BLaER1 treated with 17β-estradiol and CSF1 and Interleukin-3, amounts not matched to agents 10 nM and 100 nM (cell line): ENCODE data around the gene PNPLA8.
A peak's percentile ranks its signal among the peaks of the same experiment; 100 is the strongest.

Source experiments
- H3K27ac ChIP-seq, 11 experiments: shearing (Covaris generic); formaldehyde crosslinking; 2 replicates each; pipeline ENCODE4 v1.8.1; 2022
- H3K27me3 ChIP-seq, 11 experiments: shearing (Covaris generic); formaldehyde crosslinking; 2 replicates each; pipeline ENCODE4 v1.8.1; 2022
- H3K36me3 ChIP-seq, 11 experiments: shearing (Covaris generic); formaldehyde crosslinking; 2 replicates each; pipeline ENCODE4 v1.8.1; 2022
- H3K4me1 ChIP-seq, 10 experiments: shearing (Covaris generic); formaldehyde crosslinking; 2 replicates each; pipeline ENCODE4 v1.8.1; 2022
- H3K4me2 ChIP-seq, 11 experiments: shearing (Covaris generic); formaldehyde crosslinking; 2 replicates each; pipeline ENCODE4 v1.8.1; 2022
- H3K4me3 ChIP-seq, 10 experiments: shearing (Covaris generic); formaldehyde crosslinking; 2 replicates each; pipeline ENCODE4 v1.8.1; 2022
- H3K9ac ChIP-seq, 11 experiments: shearing (Covaris generic); formaldehyde crosslinking; 2 replicates each; pipeline ENCODE4 v1.8.1; 2022
- H3K9me3 ChIP-seq, 11 experiments: shearing (Covaris generic); formaldehyde crosslinking; replicated peaks in 1 of 11; 2 replicates each; pipeline ENCODE4 v1.8.1; 2022
- H4K20me1 ChIP-seq, 11 experiments: shearing (Covaris generic); formaldehyde crosslinking; 2 replicates each; pipeline ENCODE4 v1.8.1; 2022
- Cebpa-rat ChIP-seq, 11 experiments: shearing (Covaris generic); IDR thresholded peaks; 2 replicates each; pipeline ENCODE4 v1.8.1; 2022

Gene PNPLA8

GRCh38 chr7:108431099-108431498 is 94.8 kb downstream of the PNPLA8 start:
- H3K27ac ChIP-seq: no peak overlapping the region
- peaks cover 0 to 15% (median 6%) of the 10 kb centered on the region in 11 experiments; a peak in 6 of 22 replicates for H3K9me3 ChIP-seq
- H4K20me1 ChIP-seq: no peaks in the 10 kb centered on the region
- H3K4me1 ChIP-seq: no peaks in the 10 kb centered on the region
- H3K4me3 ChIP-seq: no peak overlapping the region
- H3K36me3 ChIP-seq: no peaks in the 10 kb centered on the region
- no peak for TF ChIP-seq Cebpa-rat (IDR thresholded peaks at IDR 0.05)
- H3K9ac ChIP-seq: no peak overlapping the region
- H3K27me3 ChIP-seq: no peaks in the 10 kb centered on the region
- peak overlapping the region in 1 of 11 experiments; percentile 11; a peak in 2 of 22 replicates for H3K4me2 ChIP-seq

- H3K9me3 ChIP-seq: peaks cover 0 to 12% (median 5%) of the 10 kb centered on the region in 11 experiments; a peak in 6 of 22 replicates
- H3K4me3 ChIP-seq: no peak overlapping the region
- H3K27me3 ChIP-seq: no peaks in the 10 kb centered on the region
- no peak for TF ChIP-seq Cebpa-rat (IDR thresholded peaks at IDR 0.05)
- no peaks in the 10 kb centered on the region for H4K20me1 ChIP-seq
- H3K4me1 ChIP-seq: no peaks in the 10 kb centered on the region
- H3K4me2 ChIP-seq: peak overlapping the region in 1 of 11 experiments; percentile 11; a peak in 2 of 22 replicates
- no peaks in the 10 kb centered on the region for H3K36me3 ChIP-seq
- H3K27ac ChIP-seq: no peak overlapping the region
- H3K9ac ChIP-seq: no peak overlapping the region
These were observed 95.3 kb downstream of the PNPLA8 start for GRCh38 chr7:108430664-108431063.

- TF ChIP-seq Cebpa-rat (IDR thresholded peaks at IDR 0.05): no peak
- H3K36me3 ChIP-seq: no peaks in the 10 kb centered on the region
- H4K20me1 ChIP-seq: no peaks in the 10 kb centered on the region
- H3K4me3 ChIP-seq: no peak overlapping the region
- H3K9ac ChIP-seq: no peak overlapping the region
- 0 out of 22 replicates have a peak, but pooled peaks cover 0 to 6% (median 0%) of the 10 kb centered on the region in 11 experiments for H3K9me3 ChIP-seq
- H3K27me3 ChIP-seq: peaks cover 0 to 17% (median 0%) of the 10 kb centered on the region in 11 experiments; a peak in 4 of 22 replicates
- no peak overlapping the region for H3K4me2 ChIP-seq
- H3K4me1 ChIP-seq: peaks cover 0 to 5% (median 0%) of the 10 kb centered on the region in 10 experiments; a peak in 2 of 20 replicates
- H3K27ac ChIP-seq: no peak overlapping the region
These were observed 98.2 kb downstream of the PNPLA8 start for GRCh38 chr7:108427766-108428165.

- Histone ChIP-seq H3K4me1 (peaks cover 4 to 21% (median 12%) of the 10 kb centered on the region in 10 experiments; a peak in 19 of 20 replicates), H3K27ac (no peak overlapping the region), H3K4me3 (no peak overlapping the region), H4K20me1 (no peaks in the 10 kb centered on the region), H3K27me3 (peaks cover 0 to 30% (median 3%) of the 10 kb centered on the region in 11 experiments; a peak in 6 of 22 replicates), H3K36me3 (no peaks in the 10 kb centered on the region), H3K4me2 (no peak overlapping the region), H3K9me3 (no peaks in the 10 kb centered on the region), H3K9ac (no peak overlapping the region)
- no peak for TF ChIP-seq Cebpa-rat (IDR thresholded peaks at IDR 0.05)
These were observed 100.1 kb downstream of the PNPLA8 start for GRCh38 chr7:108425714-108426275.

GRCh38 chr7:108424013-108424412 is 101.9 kb downstream of the PNPLA8 start:
- Histone ChIP-seq H3K36me3 (no peaks in the 10 kb centered on the region), H3K4me2 (no peak overlapping the region), H3K4me3 (no peak overlapping the region), H3K9ac (no peak overlapping the region), H4K20me1 (no peaks in the 10 kb centered on the region), H3K4me1 (peaks cover 22 to 38% (median 30%) of the 10 kb centered on the region in 10 experiments), H3K27ac (no peak overlapping the region), H3K9me3 (no peaks in the 10 kb centered on the region), H3K27me3 (peaks cover 0 to 30% (median 3%) of the 10 kb centered on the region in 11 experiments; a peak in 6 of 22 replicates)
- TF ChIP-seq Cebpa-rat (IDR thresholded peaks at IDR 0.05): no peak

GRCh38 chr7:108423089-108423989 is 102.6 kb downstream of the PNPLA8 start:
- Histone ChIP-seq H4K20me1 (no peaks in the 10 kb centered on the region), H3K27me3 (peaks cover 0 to 30% (median 3%) of the 10 kb centered on the region in 11 experiments; a peak in 6 of 22 replicates), H3K9me3 (no peaks in the 10 kb centered on the region), H3K4me2 (0 out of 22 replicates have a peak overlapping the region, but pooled peaks of 2 of the 11 experiments have one; percentile 6 to 21), H3K36me3 (no peaks in the 10 kb centered on the region), H3K27ac (no peak overlapping the region), H3K4me3 (no peak overlapping the region), H3K9ac (no peak overlapping the region), H3K4me1 (peaks cover 29 to 45% (median 36%) of the 10 kb centered on the region in 10 experiments)
- TF ChIP-seq Cebpa-rat (IDR thresholded peaks at IDR 0.05): no peak

- Histone ChIP-seq H3K4me2 (peak overlapping the region in 8 of 11 experiments; percentile 4 to 96 (median 86); a peak in 14 of 22 replicates), H3K27ac (no peak overlapping the region; a peak in 1 of 22 replicates)
These were observed 104.1 kb downstream of the PNPLA8 start for GRCh38 chr7:108421720-108422331.

More at GRCh38 chr7:108421720-108422331, 104.1 kb downstream of the PNPLA8 start:
- Histone ChIP-seq H3K9me3 (no peaks in the 10 kb centered on the region), H3K9ac (no peak overlapping the region), H3K4me1 (peaks cover 44 to 60% (median 52%) of the 10 kb centered on the region in 10 experiments), H4K20me1 (no peaks in the 10 kb centered on the region), H3K27me3 (peaks cover 0 to 35% (median 3%) of the 10 kb centered on the region in 11 experiments; a peak in 6 of 22 replicates), H3K36me3 (no peaks in the 10 kb centered on the region), H3K4me3 (no peak overlapping the region)
- TF ChIP-seq Cebpa-rat (IDR thresholded peaks at IDR 0.05): no peak
